ENCODE data around the gene TSPAN14. TPM values are rescaled to one million over a fixed set of nuclear protein-coding genes. Genes with fewer than 3 reads are reported as not detected.

The TSPAN14 gene
- total and polyA plus RNA-seq, 2 donors (not counting 1 experiment from before 2014, with no cell fraction given), result 12.1 to 50.0 TPM

- Histone ChIP-seq H3K36me3 (ENCODE audit: control insufficient read depth, insufficient read depth, low read length) (no peaks in the 10 kb centered on the region), H3K4me2 (ENCODE audit: extremely low read depth, insufficient read depth, low read length) (no peak overlapping the region), H2AFZ (ENCODE audit: low read length) (no peak overlapping the region), H3K4me3 (replicated peaks in 1 of 4; ENCODE audit: control extremely low read depth in 1 of 4, insufficient read depth in 1 of 4, low read depth in 3 of 4, low read length in 4 of 4) (no peak overlapping the region), H3K79me2 (ENCODE audit: control insufficient read depth, insufficient read depth, low read length) (no peaks in the 10 kb centered on the region), H3K27ac (ENCODE audit: insufficient read depth, low read length) (no peak overlapping the region), H4K20me1 (ENCODE audit: control insufficient read depth, extremely low read depth, insufficient read depth, low read length) (no peaks in the 10 kb centered on the region), H3K27me3 (ENCODE audit: control insufficient read depth, insufficient read depth, low read length) (no peaks in the 10 kb centered on the region), H3K4me1 (ENCODE audit: control insufficient read depth, extremely low read depth, insufficient read depth, low read length) (no peaks in the 10 kb centered on the region), H3K9ac (ENCODE audit: insufficient read depth, low read length) (no peak overlapping the region), H3K9me3 (ENCODE audit: control insufficient read depth, insufficient read depth, low read depth, low read length) (no peaks in the 10 kb centered on the region)
- TF ChIP-seq EZH2 (IDR thresholded peaks at IDR 0.05; ENCODE audit: low read length, missing control alignments) (no peak), CTCF (conservative IDR thresholded peaks at IDR 0.05 in 1 of 2, IDR thresholded peaks at IDR 0.05 in 1 of 2; ENCODE audit: low read depth in 1 of 2, low read length in 2 of 2) (no peak)
- DNase-seq (ENCODE audit: low read depth in 2 of 2), result no peak
These were observed 86.0 kb downstream of the TSPAN14 start for GRCh38 chr10:80540136-80540535.

- Histone ChIP-seq H2AFZ (ENCODE audit: low read length) (no peak overlapping the region), H3K4me3 (replicated peaks in 1 of 4; ENCODE audit: control extremely low read depth in 1 of 4, insufficient read depth in 1 of 4, low read depth in 3 of 4, low read length in 4 of 4) (no peak overlapping the region), H3K27me3 (ENCODE audit: control insufficient read depth, insufficient read depth, low read length) (no peaks in the 10 kb centered on the region), H3K79me2 (ENCODE audit: control insufficient read depth, insufficient read depth, low read length) (no peaks in the 10 kb centered on the region), H3K9ac (ENCODE audit: insufficient read depth, low read length) (no peak overlapping the region), H4K20me1 (ENCODE audit: control insufficient read depth, extremely low read depth, insufficient read depth, low read length) (no peaks in the 10 kb centered on the region), H3K36me3 (ENCODE audit: control insufficient read depth, insufficient read depth, low read length) (no peaks in the 10 kb centered on the region), H3K4me1 (ENCODE audit: control insufficient read depth, extremely low read depth, insufficient read depth, low read length) (no peaks in the 10 kb centered on the region), H3K9me3 (ENCODE audit: control insufficient read depth, insufficient read depth, low read depth, low read length) (no peaks in the 10 kb centered on the region), H3K27ac (ENCODE audit: insufficient read depth, low read length) (no peak overlapping the region), H3K4me2 (ENCODE audit: extremely low read depth, insufficient read depth, low read length) (no peak overlapping the region)
- no peak for DNase-seq (ENCODE audit: low read depth in 2 of 2)
- no peak for TF ChIP-seq EZH2 (IDR thresholded peaks at IDR 0.05; ENCODE audit: low read length, missing control alignments)
- no peak for TF ChIP-seq CTCF (conservative IDR thresholded peaks at IDR 0.05 in 1 of 2, IDR thresholded peaks at IDR 0.05 in 1 of 2; ENCODE audit: low read depth in 1 of 2, low read length in 2 of 2)
These were observed 86.5 kb downstream of the TSPAN14 start for GRCh38 chr10:80540618-80540980.

- H3K4me2 ChIP-seq (ENCODE audit: extremely low read depth, insufficient read depth, low read length), result no peak overlapping the region
- DNase-seq (ENCODE audit: low read depth in 2 of 2), result no peak
These were observed 87.1 kb downstream of the TSPAN14 start for GRCh38 chr10:80540981-80541750.

More at GRCh38 chr10:80540981-80541750, 87.1 kb downstream of the TSPAN14 start:
- Histone ChIP-seq H4K20me1 (ENCODE audit: control insufficient read depth, extremely low read depth, insufficient read depth, low read length) (no peaks in the 10 kb centered on the region), H3K79me2 (ENCODE audit: control insufficient read depth, insufficient read depth, low read length) (no peaks in the 10 kb centered on the region), H2AFZ (ENCODE audit: low read length) (no peak overlapping the region), H3K4me1 (ENCODE audit: control insufficient read depth, extremely low read depth, insufficient read depth, low read length) (no peaks in the 10 kb centered on the region), H3K27ac (ENCODE audit: insufficient read depth, low read length) (no peak overlapping the region), H3K9me3 (ENCODE audit: control insufficient read depth, insufficient read depth, low read depth, low read length) (no peaks in the 10 kb centered on the region), H3K36me3 (ENCODE audit: control insufficient read depth, insufficient read depth, low read length) (no peaks in the 10 kb centered on the region), H3K9ac (ENCODE audit: insufficient read depth, low read length) (no peak overlapping the region), H3K27me3 (ENCODE audit: control insufficient read depth, insufficient read depth, low read length) (no peaks in the 10 kb centered on the region), H3K4me3 (replicated peaks in 1 of 4; ENCODE audit: control extremely low read depth in 1 of 4, insufficient read depth in 1 of 4, low read depth in 3 of 4, low read length in 4 of 4) (no peak overlapping the region)
- no peak for TF ChIP-seq EZH2 (IDR thresholded peaks at IDR 0.05; ENCODE audit: low read length, missing control alignments)
- TF ChIP-seq CTCF (conservative IDR thresholded peaks at IDR 0.05 in 1 of 2, IDR thresholded peaks at IDR 0.05 in 1 of 2; ENCODE audit: low read depth in 1 of 2, low read length in 2 of 2), result no peak
